Fibroblast of villous mesenchyme (primary cell): Measurements from ENCODE around the gene MRTFB. TPM values are rescaled to one million over a fixed set of nuclear protein-coding genes. Genes with fewer than 3 reads are reported as not detected.

ENCODE experiments used
- DNase-seq: peaks from one replicate; pipeline ENCODE4 v3.0.0-alpha.2; 2010; ENCODE audit warnings: low read depth
- H3K4me3 ChIP-seq: 2 replicates; pipeline ENCODE4 v1.5.1; 2011; ENCODE audit warnings: low read depth, mild to moderate bottlenecking, low read length
- total RNA-seq: library from RNA; depleted of rRNA; stranded (reverse); fragments of >200 nt; gene quantifications from 2 replicates; pipeline ENCODE4 v1.2.3, GENCODE V29; 2012
- TF ChIP-seq, protein P1 (sequence below): IDR thresholded peaks from 2 replicates; pipeline ENCODE4 v1.5.1; 2012; ENCODE audit warnings: low read depth, mild to moderate bottlenecking, low read length; ENCODE audit not compliant: insufficient read depth

Gene MRTFB
- total RNA-seq, 1 donor, result 8.2 TPM

DNA sequence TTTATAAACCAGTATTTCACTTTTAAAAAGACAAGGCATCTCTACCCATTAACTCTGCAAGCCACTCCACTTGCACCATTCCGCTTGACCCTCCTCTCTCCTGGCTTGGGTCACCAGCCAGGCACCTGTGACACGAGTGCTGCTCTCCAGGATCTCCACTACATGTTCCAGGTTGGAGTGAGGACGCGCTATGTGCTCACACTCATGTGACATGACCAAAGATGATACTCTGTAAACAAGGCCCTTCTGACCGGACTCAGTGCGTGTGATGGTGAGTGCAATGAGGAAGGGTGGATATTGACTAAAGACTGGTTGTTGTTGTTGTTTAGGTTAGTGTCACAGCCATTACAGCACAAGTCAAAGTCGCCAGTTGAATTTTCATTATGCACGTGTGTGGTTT, 192.7 kb downstream of the MRTFB start:
- H3K4me3 ChIP-seq, result no peak overlapping the region
- no peak for DNase-seq
- TF ChIP-seq, protein P1, sequence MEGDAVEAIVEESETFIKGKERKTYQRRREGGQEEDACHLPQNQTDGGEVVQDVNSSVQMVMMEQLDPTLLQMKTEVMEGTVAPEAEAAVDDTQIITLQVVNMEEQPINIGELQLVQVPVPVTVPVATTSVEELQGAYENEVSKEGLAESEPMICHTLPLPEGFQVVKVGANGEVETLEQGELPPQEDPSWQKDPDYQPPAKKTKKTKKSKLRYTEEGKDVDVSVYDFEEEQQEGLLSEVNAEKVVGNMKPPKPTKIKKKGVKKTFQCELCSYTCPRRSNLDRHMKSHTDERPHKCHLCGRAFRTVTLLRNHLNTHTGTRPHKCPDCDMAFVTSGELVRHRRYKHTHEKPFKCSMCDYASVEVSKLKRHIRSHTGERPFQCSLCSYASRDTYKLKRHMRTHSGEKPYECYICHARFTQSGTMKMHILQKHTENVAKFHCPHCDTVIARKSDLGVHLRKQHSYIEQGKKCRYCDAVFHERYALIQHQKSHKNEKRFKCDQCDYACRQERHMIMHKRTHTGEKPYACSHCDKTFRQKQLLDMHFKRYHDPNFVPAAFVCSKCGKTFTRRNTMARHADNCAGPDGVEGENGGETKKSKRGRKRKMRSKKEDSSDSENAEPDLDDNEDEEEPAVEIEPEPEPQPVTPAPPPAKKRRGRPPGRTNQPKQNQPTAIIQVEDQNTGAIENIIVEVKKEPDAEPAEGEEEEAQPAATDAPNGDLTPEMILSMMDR, result no peak

DNA sequence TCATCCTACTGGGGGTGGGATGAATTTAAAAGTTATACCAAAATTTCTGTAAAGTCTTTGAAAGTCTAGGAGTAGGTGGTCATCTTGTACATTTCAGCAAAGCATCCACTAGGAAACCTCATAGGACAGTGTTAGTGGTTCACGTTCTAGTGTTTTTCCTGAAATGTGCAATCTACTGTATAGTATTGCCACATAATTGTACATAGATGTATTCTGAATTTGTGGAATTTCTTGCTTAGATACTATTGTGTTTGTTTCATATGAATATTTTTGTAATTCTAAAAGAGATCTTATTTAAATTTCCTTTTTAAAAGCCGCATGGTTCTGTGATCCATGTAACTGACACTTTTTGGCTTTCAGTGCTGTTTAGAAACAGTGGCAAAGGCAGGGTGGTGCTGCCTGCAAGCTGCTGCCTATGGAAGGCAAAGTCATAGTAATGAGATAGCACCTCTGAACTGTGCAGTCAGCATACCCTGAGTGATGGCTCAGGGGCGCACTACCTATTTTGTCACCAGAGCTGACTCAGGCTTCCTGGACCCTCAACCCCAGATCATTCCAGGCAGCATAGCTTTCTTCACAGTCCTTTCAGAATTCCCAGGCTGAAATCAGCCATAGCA, 193.3 kb downstream of the MRTFB start:
- no peak for DNase-seq
- TF ChIP-seq, protein P1, result no peak
- no peak overlapping the region for H3K4me3 ChIP-seq

DNA sequence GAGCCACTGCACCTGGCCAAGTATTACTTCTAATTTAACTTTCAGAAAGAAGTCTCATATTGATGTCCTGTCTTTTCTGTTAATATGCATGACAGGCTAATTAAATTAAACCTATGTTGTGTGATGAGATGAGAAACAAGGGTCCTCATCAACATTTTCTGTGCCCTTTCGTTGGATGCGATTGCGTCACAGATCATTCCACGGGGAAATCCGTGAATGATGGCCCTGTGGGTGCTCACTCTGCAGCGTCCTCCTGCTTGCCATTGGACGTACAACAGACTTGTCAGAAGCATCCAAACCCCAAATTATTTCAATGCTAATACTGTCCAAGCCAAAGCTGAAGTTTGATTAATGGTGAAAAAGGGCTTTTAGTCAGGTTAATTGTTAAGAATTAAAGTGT, 197.0 kb downstream of the MRTFB start:
- TF ChIP-seq, protein P1, result no peak
- no peak overlapping the region for H3K4me3 ChIP-seq
- no peak for DNase-seq

DNA sequence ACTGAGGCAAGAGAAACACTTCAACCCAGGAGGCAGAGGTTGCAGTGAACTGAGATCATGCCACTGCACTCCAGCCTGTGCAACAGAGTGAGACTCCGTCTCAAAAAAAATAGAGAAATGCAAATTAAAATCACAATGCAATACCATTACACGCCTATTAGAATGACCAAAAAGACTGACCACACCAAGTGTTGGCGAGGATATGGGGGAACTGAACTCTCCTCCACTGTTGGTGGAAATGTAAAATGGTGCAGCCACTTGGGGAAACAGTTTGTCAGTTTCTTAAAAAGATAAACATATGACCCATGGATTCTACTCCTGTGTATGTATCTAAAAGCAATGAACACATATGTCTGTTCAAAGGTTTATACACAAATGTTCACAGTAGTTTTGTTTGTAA, 204.8 kb downstream of the MRTFB start:
- TF ChIP-seq, protein P1, result no peak
- no peak overlapping the region for H3K4me3 ChIP-seq
- no peak for DNase-seq

DNA sequence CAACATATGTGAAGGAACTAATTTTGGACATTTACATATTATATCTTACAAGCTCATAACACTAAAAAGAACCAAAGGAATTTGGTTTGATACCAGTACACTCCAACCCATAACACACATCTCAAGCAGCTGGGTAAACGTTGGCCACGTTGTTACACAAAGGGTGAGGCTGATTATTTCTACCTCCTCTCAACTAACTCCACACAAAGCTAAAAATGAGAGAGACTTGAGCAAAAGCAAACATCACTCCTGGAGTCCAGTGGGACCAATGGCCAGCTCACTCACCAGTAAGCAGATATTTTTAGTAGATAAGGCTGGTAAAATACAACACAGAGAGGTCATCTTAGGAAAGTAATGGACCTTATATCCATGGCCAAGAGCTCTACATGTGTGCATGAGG, 207.6 kb downstream of the MRTFB start:
- no peak for DNase-seq
- TF ChIP-seq, protein P1, result no peak

DNA sequence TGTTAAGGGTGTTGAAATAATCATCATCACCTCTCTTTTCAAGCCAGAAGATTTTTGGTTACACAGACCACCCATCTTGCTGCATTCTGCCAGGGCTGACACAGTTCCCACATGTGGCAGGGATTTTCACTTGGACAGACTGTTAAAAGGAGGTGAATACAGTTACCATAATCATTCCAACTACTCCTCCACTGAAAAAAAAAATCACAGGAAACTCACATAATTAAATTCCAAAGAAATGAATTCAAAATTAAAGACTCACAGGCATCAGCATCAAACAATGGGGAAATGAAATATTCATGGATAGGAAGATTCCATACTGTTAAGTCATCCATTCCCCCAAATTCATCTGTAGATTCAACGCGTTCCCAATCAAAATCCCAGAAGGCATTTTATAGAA, 209.4 kb downstream of the MRTFB start:
- H3K4me3 ChIP-seq, result no peak overlapping the region
- TF ChIP-seq, protein P1, result no peak
- DNase-seq, result no peak

More for the DNA sequence above, 207.6 kb downstream of the MRTFB start:
- H3K4me3 ChIP-seq, result no peak overlapping the region

DNA sequence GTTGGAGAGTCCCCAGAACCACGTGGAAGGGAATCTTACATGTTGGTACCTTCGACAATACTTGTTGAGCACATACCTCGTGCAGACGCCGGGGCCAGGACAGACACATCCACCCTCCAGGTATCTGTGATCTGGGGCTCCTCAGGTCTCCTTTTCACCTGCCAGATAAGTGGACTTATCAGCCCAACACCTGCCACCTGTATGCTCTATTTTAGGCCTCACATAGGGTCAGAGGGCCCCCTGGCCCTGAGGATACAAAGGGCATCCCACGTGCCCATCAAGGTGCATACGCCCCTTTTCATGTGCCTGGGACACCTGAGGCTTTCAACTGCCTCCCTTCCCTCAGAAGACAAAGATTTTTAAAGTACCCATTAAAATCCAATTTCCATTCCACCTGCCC, 212.7 kb downstream of the MRTFB start:
- TF ChIP-seq, protein P1, result no peak
- no peak for DNase-seq
- H3K4me3 ChIP-seq, result no peak overlapping the region
